GM10248 (cell line): ENCODE results near the gene CFAP100.

ENCODE experiments used
- CTCF ChIA-PET: fragments of 300-600 bp; sonication (Branson Sonifier 250); formaldehyde crosslinking; extraction: SDS; loops from one replicate; lab custom pipeline; 2021; ENCODE audit warnings: antibody characterized with exemption; lab: Yijun Ruan, JAX
- POLR2A ChIA-PET: fragments of 350-650 bp; sonication (Branson Sonifier 250); formaldehyde crosslinking; extraction: SDS; loops from one replicate; lab custom pipeline; 2020; ENCODE audit warnings: antibody characterized with exemption; lab: Yijun Ruan, JAX
- DNase-seq: peaks from one replicate; pipeline ENCODE4 v3.0.0; 2012; ENCODE audit errors: extremely low spot score
- TF ChIP-seq, protein P1 (sequence below): IDR thresholded peaks from 2 replicates; pipeline ENCODE4 v1.5.1; 2012; ENCODE audit warnings: mild to moderate bottlenecking, low read depth; ENCODE audit errors: extremely low read depth, missing control alignments, control extremely low read depth

CFAP100 gene

DNA sequence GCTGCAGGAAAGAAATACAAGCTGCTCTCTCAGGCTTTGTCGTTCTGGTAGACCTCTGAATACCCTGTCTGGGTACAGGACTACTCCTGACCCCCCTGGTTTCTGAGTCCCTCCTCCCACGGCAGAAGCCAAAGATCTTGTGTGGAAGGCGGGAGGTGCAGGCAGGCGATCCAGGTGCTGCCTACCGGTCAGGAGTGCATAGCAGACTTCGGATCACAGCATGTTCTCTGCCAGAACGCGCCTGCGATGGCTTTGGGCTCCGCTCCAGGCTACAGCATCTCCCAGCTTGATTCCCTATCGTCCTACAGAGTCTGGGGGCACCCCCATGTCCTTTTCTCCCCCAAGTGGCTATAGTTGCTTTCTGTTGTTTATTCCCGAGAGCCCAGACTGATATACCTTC, 2.5 kb upstream of the CFAP100 start:
- TF ChIP-seq, protein P1, sequence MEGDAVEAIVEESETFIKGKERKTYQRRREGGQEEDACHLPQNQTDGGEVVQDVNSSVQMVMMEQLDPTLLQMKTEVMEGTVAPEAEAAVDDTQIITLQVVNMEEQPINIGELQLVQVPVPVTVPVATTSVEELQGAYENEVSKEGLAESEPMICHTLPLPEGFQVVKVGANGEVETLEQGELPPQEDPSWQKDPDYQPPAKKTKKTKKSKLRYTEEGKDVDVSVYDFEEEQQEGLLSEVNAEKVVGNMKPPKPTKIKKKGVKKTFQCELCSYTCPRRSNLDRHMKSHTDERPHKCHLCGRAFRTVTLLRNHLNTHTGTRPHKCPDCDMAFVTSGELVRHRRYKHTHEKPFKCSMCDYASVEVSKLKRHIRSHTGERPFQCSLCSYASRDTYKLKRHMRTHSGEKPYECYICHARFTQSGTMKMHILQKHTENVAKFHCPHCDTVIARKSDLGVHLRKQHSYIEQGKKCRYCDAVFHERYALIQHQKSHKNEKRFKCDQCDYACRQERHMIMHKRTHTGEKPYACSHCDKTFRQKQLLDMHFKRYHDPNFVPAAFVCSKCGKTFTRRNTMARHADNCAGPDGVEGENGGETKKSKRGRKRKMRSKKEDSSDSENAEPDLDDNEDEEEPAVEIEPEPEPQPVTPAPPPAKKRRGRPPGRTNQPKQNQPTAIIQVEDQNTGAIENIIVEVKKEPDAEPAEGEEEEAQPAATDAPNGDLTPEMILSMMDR: no peak
- CTCF ChIA-PET: interaction anchor here (0.7 to 2.5 kb wide), 6 partner anchors 11 to 258 kb away, joined by 3 to 7 read pairs (median 4); no protein-coding TSS in a partner anchor
- DNase-seq: no peak
- POLR2A ChIA-PET: no interaction called here

GRCh38 chr3:126393563-126393962, 1.1 kb upstream of the CFAP100 start:
- ChIA-PET CTCF (interaction anchor here (1.2 to 2.5 kb wide), 4 partner anchors 10 to 464 kb away, joined by 3 to 7 read pairs (median 4); no protein-coding TSS in a partner anchor), POLR2A (no interaction called here)
- TF ChIP-seq, protein P1: no peak
- no peak for DNase-seq

DNA sequence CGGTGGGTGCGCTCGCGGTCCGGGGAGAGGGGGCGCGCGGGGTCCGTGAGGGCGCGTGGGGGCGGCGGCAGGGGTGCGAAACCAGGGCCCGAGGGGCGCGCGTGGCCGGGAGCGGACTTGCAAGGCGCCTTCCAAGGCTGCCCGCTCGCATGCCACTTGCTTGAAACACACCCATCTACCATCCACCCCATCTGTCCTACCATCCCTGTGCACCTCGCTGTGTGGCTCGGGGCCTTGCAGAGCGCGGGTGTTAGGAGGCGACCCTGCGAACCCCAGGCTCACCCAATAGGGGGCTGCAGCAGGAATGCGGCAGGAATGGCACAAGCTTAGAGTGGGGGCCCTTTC, 240 bp downstream of the CFAP100 start:
- TF ChIP-seq, protein P1: no peak
- CTCF ChIA-PET: interaction anchor here (0.8 to 2.2 kb wide), 2 partner anchors 13 to 23 kb away, joined by 3 to 6 read pairs; no protein-coding TSS in a partner anchor
- DNase-seq: no peak
- POLR2A ChIA-PET: no interaction called here

DNA sequence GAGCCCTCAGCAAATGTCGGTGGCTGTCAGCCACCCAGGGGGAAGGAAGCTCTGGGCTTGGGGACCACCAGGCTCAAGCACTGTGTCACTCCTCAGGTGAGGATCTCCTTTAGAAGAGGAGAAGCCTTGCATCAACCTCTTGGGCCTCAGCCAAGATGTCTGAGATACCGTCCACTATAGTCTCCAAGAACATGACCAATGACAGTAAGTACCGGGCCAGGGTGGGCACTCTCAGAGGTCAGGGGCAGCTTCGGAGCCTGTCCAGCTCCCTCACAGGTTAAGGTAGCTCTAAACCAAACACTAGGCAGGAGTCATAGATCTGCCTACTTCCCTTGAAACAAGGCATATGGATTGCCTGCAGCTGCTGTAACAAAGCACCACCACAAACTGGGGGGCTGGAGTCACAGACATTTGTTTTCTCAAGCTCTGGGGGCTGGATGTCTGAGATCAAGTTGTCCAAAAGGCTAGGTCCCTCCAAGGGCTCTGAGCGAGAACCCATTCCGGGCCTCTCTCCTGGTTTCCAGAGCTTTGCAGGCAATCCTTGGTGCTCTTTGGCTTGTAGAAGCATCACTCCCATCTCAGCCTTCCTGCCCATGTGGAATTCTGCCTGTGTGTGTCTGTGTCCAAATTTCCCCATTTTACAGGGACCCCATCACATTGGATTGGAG, 1.3 kb downstream of the CFAP100 start:
- DNase-seq: no peak
- ChIA-PET CTCF (interaction anchor here (0.8 to 2.2 kb wide), 2 partner anchors 14 to 24 kb away, joined by 3 to 6 read pairs; no protein-coding TSS in a partner anchor), POLR2A (no interaction called here)
- TF ChIP-seq, protein P1: no peak

GRCh38 chr3:126396536-126396935, 1.8 kb downstream of the CFAP100 start:
- ChIA-PET POLR2A (interaction anchor here (0.7 kb wide), 1 partner anchor 9 kb away, joined by 3 read pairs; no protein-coding TSS in a partner anchor), CTCF (interaction anchor here (1.2 to 2.2 kb wide), 2 partner anchors 8 to 14 kb away, joined by 3 to 6 read pairs; no protein-coding TSS in a partner anchor)
- TF ChIP-seq, protein P1: no peak
- no peak for DNase-seq

DNA sequence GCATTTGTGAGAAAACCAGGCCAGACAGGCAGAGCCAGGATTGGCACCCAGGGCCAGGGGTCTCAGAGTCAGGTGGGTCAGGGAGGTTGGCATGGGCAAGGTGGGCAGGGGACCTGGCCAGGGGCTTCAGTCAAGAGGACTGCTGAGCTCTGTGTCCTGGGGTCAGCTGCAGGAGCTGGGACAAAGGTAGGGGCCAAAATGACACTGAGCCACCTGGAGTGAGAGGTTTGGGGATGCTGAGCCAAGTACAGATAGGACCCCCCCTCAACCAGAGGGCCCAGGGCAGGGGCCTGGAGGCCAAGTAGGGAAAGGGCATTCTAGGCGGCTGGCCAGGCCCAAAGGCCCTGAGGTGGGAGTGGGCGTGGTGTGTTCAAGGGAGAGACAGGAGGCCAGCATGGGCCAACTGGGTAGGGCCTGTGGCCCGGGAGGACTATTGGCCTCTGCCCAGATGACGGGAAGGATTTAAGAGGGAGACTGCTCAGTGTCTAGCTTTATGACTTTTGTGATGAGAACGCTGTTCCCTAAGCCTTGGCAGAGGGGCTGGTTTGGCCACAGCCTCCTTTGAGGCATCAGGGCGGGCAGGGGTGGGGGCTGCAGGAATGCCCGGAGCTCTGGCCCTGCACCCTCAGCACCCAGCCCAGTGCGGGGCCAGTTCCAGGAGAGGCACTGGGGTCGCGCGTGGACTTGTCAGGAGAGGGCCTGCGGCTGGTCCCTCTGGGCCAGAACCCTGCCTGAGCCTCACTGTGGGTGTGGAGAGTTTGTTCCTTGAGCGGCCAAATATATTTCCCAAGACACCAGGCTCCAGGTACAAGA, 3.1 kb downstream of the CFAP100 start:
- CTCF ChIA-PET: interaction anchor here (0.8 to 1.2 kb wide), 2 partner anchors 7 to 10 kb away, joined by 3 read pairs; no protein-coding TSS in a partner anchor
- no peak for DNase-seq
- POLR2A ChIA-PET: no interaction called here
- TF ChIP-seq, protein P1: no peak
